ENCODE data around the gene MAP4K3.

Gene MAP4K3

DNA sequence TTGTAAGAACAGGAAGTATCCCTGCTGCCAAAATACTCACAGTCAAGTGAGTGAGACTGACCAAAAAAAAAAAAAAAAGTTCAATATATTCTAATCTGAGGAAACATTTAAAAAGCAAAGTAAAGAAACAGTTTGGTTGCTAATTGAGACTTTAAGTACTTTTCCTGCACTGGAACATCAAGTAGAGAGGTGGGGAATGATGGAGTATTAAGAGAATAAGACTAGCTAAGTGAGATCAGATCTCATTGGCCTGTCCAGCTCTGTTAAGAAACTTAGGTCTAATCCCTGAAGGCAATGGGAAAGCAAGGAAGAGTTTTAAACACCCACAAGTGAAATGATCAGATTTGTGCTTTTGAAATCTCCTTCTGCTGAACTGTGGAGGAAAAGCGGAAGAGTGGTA lies 27.8 kb upstream of the MAP4K3 start:
- no peaks in the 10 kb centered on the region for H3K79me2 ChIP-seq
- no peaks in the 10 kb centered on the region for H3K36me3 ChIP-seq (ENCODE audit: control insufficient read depth, insufficient read depth, low read length)
- no peak overlapping the region for H3K27ac ChIP-seq
- TF ChIP-seq, protein P1, sequence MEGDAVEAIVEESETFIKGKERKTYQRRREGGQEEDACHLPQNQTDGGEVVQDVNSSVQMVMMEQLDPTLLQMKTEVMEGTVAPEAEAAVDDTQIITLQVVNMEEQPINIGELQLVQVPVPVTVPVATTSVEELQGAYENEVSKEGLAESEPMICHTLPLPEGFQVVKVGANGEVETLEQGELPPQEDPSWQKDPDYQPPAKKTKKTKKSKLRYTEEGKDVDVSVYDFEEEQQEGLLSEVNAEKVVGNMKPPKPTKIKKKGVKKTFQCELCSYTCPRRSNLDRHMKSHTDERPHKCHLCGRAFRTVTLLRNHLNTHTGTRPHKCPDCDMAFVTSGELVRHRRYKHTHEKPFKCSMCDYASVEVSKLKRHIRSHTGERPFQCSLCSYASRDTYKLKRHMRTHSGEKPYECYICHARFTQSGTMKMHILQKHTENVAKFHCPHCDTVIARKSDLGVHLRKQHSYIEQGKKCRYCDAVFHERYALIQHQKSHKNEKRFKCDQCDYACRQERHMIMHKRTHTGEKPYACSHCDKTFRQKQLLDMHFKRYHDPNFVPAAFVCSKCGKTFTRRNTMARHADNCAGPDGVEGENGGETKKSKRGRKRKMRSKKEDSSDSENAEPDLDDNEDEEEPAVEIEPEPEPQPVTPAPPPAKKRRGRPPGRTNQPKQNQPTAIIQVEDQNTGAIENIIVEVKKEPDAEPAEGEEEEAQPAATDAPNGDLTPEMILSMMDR (IDR thresholded peaks at IDR 0.05), result no peak
- H3K9ac ChIP-seq, result no peak overlapping the region
- H3K4me2 ChIP-seq (ENCODE audit: low read length), result no peak overlapping the region
- no peak overlapping the region for H3K4me3 ChIP-seq (ENCODE audit: low read depth, low read length)
- H3K9me3 ChIP-seq (ENCODE audit: control insufficient read depth, low read length), result no peaks in the 10 kb centered on the region
- H2AFZ ChIP-seq, result no peak overlapping the region
- H3K27me3 ChIP-seq (ENCODE audit: control insufficient read depth, insufficient read depth, low read length), result no peaks in the 10 kb centered on the region
- H3K4me1 ChIP-seq, result peaks cover 2% of the 10 kb centered on the region

DNA sequence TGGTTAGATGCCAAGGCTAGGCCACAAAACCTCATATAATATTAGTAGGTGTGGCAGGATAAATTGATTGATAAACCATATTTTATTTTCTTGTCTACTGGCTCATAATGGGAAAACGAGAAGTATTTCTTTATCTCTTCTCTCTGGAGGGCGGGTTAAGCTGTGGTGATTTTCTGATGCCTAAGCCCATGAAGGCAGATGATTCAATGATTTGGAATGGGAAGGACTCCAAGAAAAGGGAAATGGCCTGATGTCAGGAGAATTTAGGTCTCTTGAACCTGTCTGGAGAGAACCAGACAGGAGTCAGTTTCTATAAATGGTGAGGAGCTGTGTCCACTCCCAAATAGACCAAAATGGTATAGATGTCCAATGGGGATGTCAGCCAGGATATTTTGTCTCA lies 18.7 kb upstream of the MAP4K3 start:
- TF ChIP-seq, protein P1 (IDR thresholded peaks at IDR 0.05), result no peak
- H3K36me3 ChIP-seq (ENCODE audit: control insufficient read depth, insufficient read depth, low read length), result no peaks in the 10 kb centered on the region
- no peak overlapping the region for H3K27ac ChIP-seq
- no peak overlapping the region for H3K4me3 ChIP-seq (ENCODE audit: low read depth, low read length)
- no peaks in the 10 kb centered on the region for H3K4me1 ChIP-seq
- no peaks in the 10 kb centered on the region for H3K27me3 ChIP-seq (ENCODE audit: control insufficient read depth, insufficient read depth, low read length)
- no peak overlapping the region for H3K9ac ChIP-seq
- no peaks in the 10 kb centered on the region for H3K79me2 ChIP-seq
- no peak overlapping the region for H2AFZ ChIP-seq
- no peak overlapping the region for H3K4me2 ChIP-seq (ENCODE audit: low read length)
- H3K9me3 ChIP-seq (ENCODE audit: control insufficient read depth, low read length), result no peaks in the 10 kb centered on the region

DNA sequence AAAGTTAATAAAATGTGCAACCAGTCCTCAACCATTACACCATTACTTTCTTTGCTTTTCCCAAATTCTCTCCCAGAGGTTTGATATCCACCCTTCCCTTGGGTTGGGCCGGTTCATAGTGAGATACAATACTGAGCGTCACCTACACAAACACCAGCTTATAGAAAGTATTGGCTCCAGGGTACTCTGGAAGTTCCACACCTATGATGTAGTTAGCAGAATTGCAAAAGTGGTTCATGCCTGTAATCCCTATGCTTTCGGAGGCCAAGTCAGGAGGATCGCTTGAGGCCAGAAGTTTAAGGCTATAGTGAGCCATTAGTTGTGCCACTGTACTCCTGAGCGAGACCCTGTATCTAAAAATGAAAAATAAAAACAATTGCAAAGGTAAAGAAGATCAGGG lies 15.3 kb upstream of the MAP4K3 start:
- no peaks in the 10 kb centered on the region for H3K9me3 ChIP-seq (ENCODE audit: control insufficient read depth, low read length)
- no peak overlapping the region for H3K4me3 ChIP-seq (ENCODE audit: low read depth, low read length)
- no peaks in the 10 kb centered on the region for H3K27me3 ChIP-seq (ENCODE audit: control insufficient read depth, insufficient read depth, low read length)
- no peak overlapping the region for H2AFZ ChIP-seq
- no peak overlapping the region for H3K27ac ChIP-seq
- H3K4me2 ChIP-seq (ENCODE audit: low read length), result no peak overlapping the region
- H3K9ac ChIP-seq, result no peak overlapping the region
- H3K79me2 ChIP-seq, result no peaks in the 10 kb centered on the region
- TF ChIP-seq, protein P1 (IDR thresholded peaks at IDR 0.05), result no peak
- H3K4me1 ChIP-seq, result no peaks in the 10 kb centered on the region
- H3K36me3 ChIP-seq (ENCODE audit: control insufficient read depth, insufficient read depth, low read length), result no peaks in the 10 kb centered on the region

DNA sequence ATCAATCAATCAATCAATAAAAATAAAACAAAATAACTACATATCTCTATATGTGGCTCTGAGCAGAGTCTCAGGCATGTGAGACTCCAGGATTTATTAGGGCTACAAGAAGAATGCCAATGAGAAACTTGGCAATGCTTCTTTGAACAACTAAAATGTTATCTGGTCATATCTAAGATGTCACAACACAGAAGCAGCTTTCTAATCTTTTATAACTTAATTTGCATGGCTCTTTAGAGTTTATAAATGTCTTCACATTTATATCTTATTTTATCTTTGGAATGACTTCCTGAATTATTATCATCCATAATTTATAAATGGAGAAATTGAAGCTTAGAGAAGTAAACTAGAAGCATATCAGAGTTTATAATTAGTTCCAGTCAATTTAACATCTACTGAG lies 14.9 kb upstream of the MAP4K3 start:
- Histone ChIP-seq H3K27me3 (ENCODE audit: control insufficient read depth, insufficient read depth, low read length) (no peaks in the 10 kb centered on the region), H3K4me1 (no peaks in the 10 kb centered on the region), H2AFZ (no peak overlapping the region), H3K36me3 (ENCODE audit: control insufficient read depth, insufficient read depth, low read length) (no peaks in the 10 kb centered on the region), H3K4me3 (ENCODE audit: low read depth, low read length) (no peak overlapping the region), H3K27ac (no peak overlapping the region), H3K4me2 (ENCODE audit: low read length) (no peak overlapping the region), H3K79me2 (no peaks in the 10 kb centered on the region), H3K9me3 (ENCODE audit: control insufficient read depth, low read length) (no peaks in the 10 kb centered on the region), H3K9ac (no peak overlapping the region)
- TF ChIP-seq, protein P1 (IDR thresholded peaks at IDR 0.05), result no peak

DNA sequence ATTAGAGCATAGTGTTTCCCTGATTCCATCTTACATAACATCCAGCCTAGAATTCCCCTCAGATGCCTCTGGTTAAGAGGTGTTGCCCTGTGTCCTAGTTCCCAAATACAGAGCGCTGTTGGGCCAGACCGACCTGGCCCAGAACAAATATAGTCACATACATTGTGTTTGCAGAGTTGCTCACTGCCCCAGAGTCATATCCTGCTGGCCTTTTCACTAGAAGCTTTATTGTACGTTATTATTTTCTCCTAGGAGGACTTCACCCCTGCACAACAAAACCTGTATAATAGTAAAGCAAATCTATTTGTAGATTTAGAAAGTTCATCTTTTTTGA lies 11.1 kb upstream of the MAP4K3 start:
- no peaks in the 10 kb centered on the region for H3K27me3 ChIP-seq (ENCODE audit: control insufficient read depth, insufficient read depth, low read length)
- H3K27ac ChIP-seq, result no peak overlapping the region
- H2AFZ ChIP-seq, result no peak overlapping the region
- no peaks in the 10 kb centered on the region for H3K9me3 ChIP-seq (ENCODE audit: control insufficient read depth, low read length)
- no peak overlapping the region for H3K9ac ChIP-seq
- H3K4me2 ChIP-seq (ENCODE audit: low read length), result no peak overlapping the region
- H3K36me3 ChIP-seq (ENCODE audit: control insufficient read depth, insufficient read depth, low read length), result no peaks in the 10 kb centered on the region
- no peaks in the 10 kb centered on the region for H3K4me1 ChIP-seq
- no peaks in the 10 kb centered on the region for H3K79me2 ChIP-seq
- TF ChIP-seq, protein P1 (IDR thresholded peaks at IDR 0.05), result no peak
- no peak overlapping the region for H3K4me3 ChIP-seq (ENCODE audit: low read depth, low read length)

All from parathyroid adenoma (tissue), 2 donors.